ENCODE measurements around the gene ETDB. TPM values are rescaled to one million over a fixed set of nuclear protein-coding genes. Genes with fewer than 3 reads are reported as not detected.

ETDB gene
- total and polyA plus RNA-seq, 7 donors: not detected

- WGBS, 2 donors: 1 to 4% methylated on average over 4 of the region's 4 CpGs
- TF ChIP-seq POLR2AphosphoS5 (IDR thresholded peaks at IDR 0.05) (no peak), EP300 (IDR thresholded peaks at IDR 0.05) (no peak), CTCF (IDR thresholded peaks at IDR 0.05) (peak in 3 of 4 experiments; percentile 17 to 43 (median 28))
- intact Hi-C loops (cut with DNase I): loop anchor here (2.0 kb wide), 1 partner anchor 122 kb away; no protein-coding TSS in a partner anchor
Measured at GRCh38 chrX:135086197-135086854, 34.0 kb downstream of the ETDB start.

GRCh38 chrX:135081693-135082404 lies 38.5 kb downstream of the ETDB start:
- Histone ChIP-seq H3K27ac (no peak overlapping the region), H3K36me3 (no peaks in the 10 kb centered on the region), H3K9me3 (no peaks in the 10 kb centered on the region), H3K4me1 (no peaks in the 10 kb centered on the region), H3K4me3 (no peak overlapping the region), H3K27me3 (no peaks in the 10 kb centered on the region)
- intact Hi-C loops (cut with DNase I): no loop called here
- no peak for DNase-seq
- TF ChIP-seq EP300 (IDR thresholded peaks at IDR 0.05) (no peak), POLR2A (IDR thresholded peaks at IDR 0.05) (no peak), POLR2AphosphoS5 (IDR thresholded peaks at IDR 0.05) (no peak), CTCF (IDR thresholded peaks at IDR 0.05) (no peak)
- 70 to 79% methylated on average over 2 of the region's 2 CpGs for WGBS, 2 donors

More at GRCh38 chrX:135086197-135086854, 34.0 kb downstream of the ETDB start:
- DNase-seq: no peak
- Histone ChIP-seq H3K4me3 (no peak overlapping the region), H3K4me1 (no peaks in the 10 kb centered on the region), H3K36me3 (no peaks in the 10 kb centered on the region), H3K27ac (no peak overlapping the region), H3K9me3 (no peaks in the 10 kb centered on the region), H3K27me3 (no peaks in the 10 kb centered on the region)

Other genes with a start within 250 kb of the ETDB start
- gene MOSPD1, start 205.3 kb downstream of the ETDB start, total RNA-seq: 10 to 100 TPM in 3 of 4 donors, 1 to 10 TPM in 1; 8.3 to 11.7 (median 10.9) TPM
- gene MOSPD1, start 205.3 kb downstream of the ETDB start, polyA plus RNA-seq: 1 to 10 TPM; 3.2 to 6.9 (median 5.4) TPM
- 10 to 100 TPM in 2 of 4 donors, 1 to 10 TPM in 2; 6.6 to 11.3 (median 10.2) TPM for gene SMIM10, start 129.5 kb downstream of the ETDB start, total RNA-seq
- gene SMIM10, start 129.5 kb downstream of the ETDB start, polyA plus RNA-seq: 1 to 10 TPM; 3.0 to 7.2 (median 4.5) TPM
- gene RTL8B, start 98.0 kb downstream of the ETDB start, total RNA-seq: 10 to 100 TPM in 1 of 4 donors, 1 to 10 TPM in 3; 8.3 to 16.3 (median 8.7) TPM
- 1 to 10 TPM; 2.8 to 4.2 (median 4.1) TPM for gene RTL8B, start 98.0 kb downstream of the ETDB start, polyA plus RNA-seq
- gene RTL8C, start 88.2 kb downstream of the ETDB start, total RNA-seq: 10 to 100 TPM; 38.3 to 85.0 (median 64.8) TPM
- gene RTL8C, start 88.2 kb downstream of the ETDB start, polyA plus RNA-seq: 10 to 100 TPM; 54.6 to 64.3 (median 58.9) TPM
- gene RTL8A, start 68.4 kb downstream of the ETDB start, total RNA-seq: 10 to 100 TPM; 27.5 to 40.7 (median 31.1) TPM
- gene RTL8A, start 68.4 kb downstream of the ETDB start, polyA plus RNA-seq: 10 to 100 TPM; 55.8 to 78.7 (median 71.9) TPM
- gene SMIM10L2B, start 21.8 kb downstream of the ETDB start, total RNA-seq: 1 to 10 TPM in 3 of 4 donors, under 1 TPM in 1; 0.68 to 1.9 (median 1.2) TPM
- gene SMIM10L2B, start 21.8 kb downstream of the ETDB start, polyA plus RNA-seq: 1 to 10 TPM in 2 of 3 donors, under 1 TPM in 1; 0.46 to 1.2 (median 1.2) TPM
- not detected for gene CT55, start 50.9 kb upstream of the ETDB start, total RNA-seq
- gene CT55, start 50.9 kb upstream of the ETDB start, polyA plus RNA-seq: 1 to 10 TPM in 1 of 3 donors, not detected in 2; 1.2 TPM
- gene ETDA, start 131.5 kb upstream of the ETDB start, total RNA-seq: not detected
- gene ETDA, start 131.5 kb upstream of the ETDB start, polyA plus RNA-seq: not detected
- not detected for gene ETDC, start 189.0 kb upstream of the ETDB start, total RNA-seq
- gene ETDC, start 189.0 kb upstream of the ETDB start, polyA plus RNA-seq: not detected
- gene ZNF75D, start 223.6 kb upstream of the ETDB start, total RNA-seq: 1 to 10 TPM; 6.4 to 7.3 (median 6.7) TPM
- gene ZNF75D, start 223.6 kb upstream of the ETDB start, polyA plus RNA-seq: 1 to 10 TPM; 3.9 to 6.7 (median 4.2) TPM
- 10 to 100 TPM in 1 of 4 donors, 1 to 10 TPM in 3; 5.8 to 10.0 (median 9.0) TPM for gene ZNF449, start 224.3 kb upstream of the ETDB start, total RNA-seq
- gene ZNF449, start 224.3 kb upstream of the ETDB start, polyA plus RNA-seq: 1 to 10 TPM in 2 of 3 donors, under 1 TPM in 1; 0.23 to 1.3 (median 1.2) TPM

Data from sigmoid colon (tissue), 7 donors.